ENCODE results near the gene SLC17A9.

The SLC17A9 gene

DNA sequence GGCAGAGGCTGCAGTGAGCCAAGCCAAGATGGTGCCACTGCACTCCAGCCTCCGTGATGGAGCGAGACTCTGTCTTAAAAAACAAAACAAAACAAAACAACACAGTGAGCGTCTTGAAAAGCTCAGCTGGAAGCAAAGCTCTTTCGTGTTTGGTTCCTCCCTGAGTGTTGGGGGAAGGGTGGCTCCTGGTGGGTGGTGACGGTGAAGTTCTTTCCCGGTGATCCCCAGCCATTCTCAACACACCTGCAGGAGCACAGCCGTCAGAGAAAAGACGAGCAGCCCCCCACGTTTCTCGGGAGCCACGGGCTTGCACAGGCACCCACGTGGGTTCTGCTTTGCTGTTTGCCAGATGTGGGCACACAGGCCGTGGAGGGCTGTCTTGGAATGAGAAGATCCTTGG lies 51.0 kb downstream of the SLC17A9 start:
- no peaks in the 10 kb centered on the region for H3K9me3 ChIP-seq (ENCODE audit: control insufficient read depth in 2 of 2, low read length in 2 of 2)
- no peak overlapping the region for H3K4me3 ChIP-seq (ENCODE audit: low read length in 2 of 2)
- H3K27me3 ChIP-seq (ENCODE audit: control insufficient read depth in 2 of 2, insufficient read depth in 2 of 2, low read length in 2 of 2), result peaks cover 31 to 59% of the 10 kb centered on the region in 2 donors

DNA sequence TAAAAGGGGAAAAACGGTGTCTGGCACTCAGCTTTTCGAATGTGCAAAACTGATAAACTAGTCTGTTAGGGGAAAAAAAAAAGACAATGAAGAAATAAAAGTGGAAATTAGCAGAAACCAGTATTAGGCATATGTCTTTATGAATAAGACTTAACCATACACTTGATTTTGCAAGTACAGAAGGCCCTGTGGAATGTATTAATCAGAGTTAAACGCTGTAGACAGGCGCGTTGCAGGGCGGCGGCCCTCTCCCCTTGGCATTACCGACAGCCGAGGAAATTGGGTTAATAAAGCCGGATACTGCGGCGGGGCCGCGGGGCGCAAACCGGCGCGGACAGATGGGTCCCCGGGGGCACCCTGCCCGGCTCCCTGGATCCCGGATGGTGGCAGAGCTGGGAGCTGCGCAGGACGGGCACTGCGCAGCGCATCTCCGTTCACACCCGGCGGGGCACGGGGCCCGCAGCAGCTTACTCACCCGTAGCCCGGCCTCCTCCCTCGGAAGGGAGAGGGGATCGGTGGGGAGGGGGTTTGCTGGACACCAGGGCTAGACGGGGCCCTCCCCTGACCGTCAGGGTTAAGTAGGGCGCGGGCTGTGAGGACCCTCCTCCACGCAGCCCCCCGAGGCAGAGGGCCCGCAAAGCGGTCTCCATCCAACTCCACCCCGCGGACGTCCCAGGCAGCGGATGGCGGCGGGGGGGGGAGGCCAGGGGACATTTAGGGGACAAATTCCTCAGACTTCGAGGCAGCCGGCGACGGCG lies 52.3 kb downstream of the SLC17A9 start:
- no peaks in the 10 kb centered on the region for H3K9me3 ChIP-seq (ENCODE audit: control insufficient read depth in 2 of 2, low read length in 2 of 2)
- no peak overlapping the region for H3K9ac ChIP-seq (ENCODE audit: low read depth in 1 of 2, low read length in 2 of 2)
- H3K27ac ChIP-seq (ENCODE audit: low read depth in 2 of 2, low read length in 2 of 2), result no peak overlapping the region
- peaks cover 36 to 66% of the 10 kb centered on the region in 2 donors for H3K27me3 ChIP-seq (ENCODE audit: control insufficient read depth in 2 of 2, insufficient read depth in 2 of 2, low read length in 2 of 2)
- H3K4me1 ChIP-seq (ENCODE audit: control insufficient read depth in 2 of 2, insufficient read depth in 2 of 2, low read length in 2 of 2), result peaks cover 7 to 9% of the 10 kb centered on the region in 2 donors
- H3K36me3 ChIP-seq (ENCODE audit: control insufficient read depth in 2 of 2, insufficient read depth in 2 of 2, low read length in 2 of 2), result no peaks in the 10 kb centered on the region
- no peak overlapping the region for H3K4me3 ChIP-seq (ENCODE audit: low read length in 2 of 2)

More for the DNA sequence above, 51.0 kb downstream of the SLC17A9 start:
- Histone ChIP-seq H3K36me3 (ENCODE audit: control insufficient read depth in 2 of 2, insufficient read depth in 2 of 2, low read length in 2 of 2) (no peaks in the 10 kb centered on the region), H3K9ac (ENCODE audit: low read depth in 1 of 2, low read length in 2 of 2) (no peak overlapping the region), H3K27ac (ENCODE audit: low read depth in 2 of 2, low read length in 2 of 2) (no peak overlapping the region), H3K4me1 (ENCODE audit: control insufficient read depth in 2 of 2, insufficient read depth in 2 of 2, low read length in 2 of 2) (no peaks in the 10 kb centered on the region)

DNA sequence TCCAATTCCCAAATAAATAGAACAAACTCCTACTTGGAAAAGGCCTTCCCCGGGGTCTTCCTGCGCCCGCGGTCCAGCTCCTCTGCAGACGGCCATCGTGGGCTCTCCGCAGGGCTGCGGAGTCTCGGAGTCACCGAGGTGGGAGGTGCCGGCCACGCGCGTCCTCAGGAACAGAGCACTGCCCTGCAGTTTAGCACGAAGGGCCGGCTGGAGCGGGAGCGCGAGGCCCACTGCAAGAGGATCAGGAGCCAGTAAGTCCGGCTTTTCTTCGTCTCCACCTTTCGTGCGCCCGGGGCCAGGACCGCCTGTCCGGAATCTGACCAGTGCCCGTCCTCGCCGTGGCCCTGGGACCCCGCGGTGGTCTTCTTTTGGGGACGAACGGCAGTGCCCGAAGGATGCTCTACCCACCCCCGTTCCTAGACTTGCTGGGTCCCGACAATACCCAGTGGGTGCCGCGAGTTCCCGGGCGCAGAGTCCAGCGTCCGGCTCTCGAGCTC lies 52.9 kb downstream of the SLC17A9 start:
- Histone ChIP-seq H3K4me3 (ENCODE audit: low read length in 2 of 2) (no peak overlapping the region), H3K9me3 (ENCODE audit: control insufficient read depth in 2 of 2, low read length in 2 of 2) (no peaks in the 10 kb centered on the region), H3K36me3 (ENCODE audit: control insufficient read depth in 2 of 2, insufficient read depth in 2 of 2, low read length in 2 of 2) (no peaks in the 10 kb centered on the region), H3K27ac (ENCODE audit: low read depth in 2 of 2, low read length in 2 of 2) (no peak overlapping the region), H3K27me3 (ENCODE audit: control insufficient read depth in 2 of 2, insufficient read depth in 2 of 2, low read length in 2 of 2) (peaks cover 32 to 68% of the 10 kb centered on the region in 2 donors), H3K9ac (ENCODE audit: low read depth in 1 of 2, low read length in 2 of 2) (no peak overlapping the region), H3K4me1 (ENCODE audit: control insufficient read depth in 2 of 2, insufficient read depth in 2 of 2, low read length in 2 of 2) (peaks cover 7 to 9% of the 10 kb centered on the region in 2 donors)

DNA sequence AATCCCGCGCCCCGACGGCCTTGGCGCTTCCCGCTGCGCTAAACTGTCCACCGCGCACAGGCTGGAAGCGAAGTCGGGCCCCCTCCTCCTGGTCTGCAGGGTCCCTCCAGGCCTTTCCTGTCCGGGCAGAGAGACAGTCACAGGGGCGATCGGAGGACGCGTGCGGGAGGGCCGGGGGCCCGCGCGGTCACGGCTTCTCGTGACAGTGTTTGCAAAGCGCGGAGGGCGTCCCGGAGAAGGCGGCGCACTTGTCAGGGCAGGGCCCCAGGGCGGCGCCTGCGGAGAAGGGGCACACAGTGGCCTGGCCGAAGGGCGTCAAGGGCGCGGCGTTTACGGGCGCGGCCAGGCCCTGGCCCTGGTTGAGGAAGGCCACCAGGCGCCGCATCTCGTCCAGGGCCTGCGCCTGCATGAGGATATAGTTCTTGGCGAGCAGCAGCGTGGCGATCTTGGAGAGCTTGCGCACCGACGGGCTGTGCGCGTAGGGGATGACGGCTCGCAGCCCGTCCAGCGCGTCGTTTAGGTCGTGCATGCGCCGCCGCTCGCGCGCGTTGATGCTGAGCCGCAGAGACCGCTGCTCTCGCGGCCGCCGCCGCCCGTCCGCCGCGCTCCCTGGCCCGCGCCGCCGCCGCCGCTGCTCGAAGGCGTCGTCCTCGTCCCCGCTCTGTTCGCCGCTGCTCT lies 53.5 kb downstream of the SLC17A9 start:
- H3K9me3 ChIP-seq (ENCODE audit: control insufficient read depth in 2 of 2, low read length in 2 of 2), result no peaks in the 10 kb centered on the region
- no peak overlapping the region for H3K27ac ChIP-seq (ENCODE audit: low read depth in 2 of 2, low read length in 2 of 2)
- no peak overlapping the region for H3K4me3 ChIP-seq (ENCODE audit: low read length in 2 of 2)
- peaks cover 7 to 9% of the 10 kb centered on the region in 2 donors for H3K4me1 ChIP-seq (ENCODE audit: control insufficient read depth in 2 of 2, insufficient read depth in 2 of 2, low read length in 2 of 2)
- no peaks in the 10 kb centered on the region for H3K36me3 ChIP-seq (ENCODE audit: control insufficient read depth in 2 of 2, insufficient read depth in 2 of 2, low read length in 2 of 2)
- no peak overlapping the region for H3K9ac ChIP-seq (ENCODE audit: low read depth in 1 of 2, low read length in 2 of 2)
- peaks cover 33 to 68% of the 10 kb centered on the region in 2 donors for H3K27me3 ChIP-seq (ENCODE audit: control insufficient read depth in 2 of 2, insufficient read depth in 2 of 2, low read length in 2 of 2)

DNA sequence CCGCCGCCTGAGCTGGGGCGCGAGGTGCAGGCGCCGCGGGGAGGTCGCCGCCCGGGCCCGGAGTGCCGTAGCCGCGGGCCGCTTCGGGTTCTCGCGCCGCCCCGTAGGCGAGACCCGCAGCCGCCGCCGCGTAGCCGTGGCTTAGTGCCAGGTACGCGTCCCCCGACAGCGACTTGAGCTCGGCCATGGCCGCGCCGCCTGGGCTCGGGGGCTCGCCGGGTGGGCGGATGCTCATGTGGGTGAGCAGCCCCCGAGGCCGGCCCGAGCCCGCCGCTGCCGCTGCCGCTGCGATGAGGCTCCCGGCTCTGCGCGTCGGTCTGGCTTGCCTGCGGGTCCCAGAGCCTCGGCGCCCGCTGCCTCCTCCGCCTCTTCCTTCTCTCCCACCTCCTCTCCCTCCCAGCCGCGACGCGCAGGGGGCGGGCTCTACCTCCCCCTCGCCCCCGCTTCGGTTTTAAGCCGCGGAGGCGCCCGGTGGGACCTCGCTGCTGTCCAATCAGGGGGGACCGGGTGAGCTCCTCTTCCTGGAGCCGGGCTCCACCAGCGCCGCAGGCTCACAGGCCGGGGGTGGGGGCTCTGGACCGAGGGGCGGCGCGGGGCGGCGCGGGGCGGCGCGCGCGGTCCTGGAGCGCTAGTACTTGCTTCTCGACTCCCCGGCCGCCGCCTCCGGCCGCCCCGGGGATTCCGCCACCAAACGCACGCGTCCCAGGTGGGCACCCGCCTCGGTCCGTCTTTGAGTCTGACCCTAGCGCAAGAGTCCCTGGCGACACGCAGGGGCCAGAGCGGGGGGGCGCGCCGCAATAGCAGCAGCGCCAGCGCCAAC lies 54.2 kb downstream of the SLC17A9 start, which contains the start of gene BHLHE23:
Gene BHLHE23, minus strand, starts transcription at position 425 of the 820 bp plus-strand sequence. Its CDS starts 190 bp downstream, at position 235.
- no peak within 1 kb of the TSS for H3K4me3 ChIP-seq (ENCODE audit: low read length in 2 of 2)

DNA sequence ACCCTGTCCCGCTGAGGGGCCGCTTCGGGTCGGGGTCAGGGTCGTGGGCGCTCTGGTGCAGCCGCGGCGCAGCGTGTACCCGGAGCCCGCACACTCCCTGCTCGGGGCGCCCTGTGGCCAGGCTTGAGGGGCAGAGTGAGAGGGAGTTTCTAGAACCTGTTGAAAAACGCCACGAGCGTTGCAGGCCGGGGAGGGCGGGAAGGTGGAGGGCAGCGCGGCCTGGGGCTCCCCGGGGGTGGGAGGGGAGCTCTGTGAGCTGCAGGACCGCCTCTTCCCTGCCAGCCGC lies 54.8 kb downstream of the SLC17A9 start:
- Histone ChIP-seq H3K36me3 (ENCODE audit: control insufficient read depth in 2 of 2, insufficient read depth in 2 of 2, low read length in 2 of 2) (no peaks in the 10 kb centered on the region), H3K27me3 (ENCODE audit: control insufficient read depth in 2 of 2, insufficient read depth in 2 of 2, low read length in 2 of 2) (peaks cover 39 to 78% of the 10 kb centered on the region in 2 donors), H3K9ac (ENCODE audit: low read depth in 1 of 2, low read length in 2 of 2) (no peak overlapping the region), H3K4me3 (ENCODE audit: low read length in 2 of 2) (no peak overlapping the region), H3K9me3 (ENCODE audit: control insufficient read depth in 2 of 2, low read length in 2 of 2) (no peaks in the 10 kb centered on the region), H3K27ac (ENCODE audit: low read depth in 2 of 2, low read length in 2 of 2) (no peak overlapping the region), H3K4me1 (ENCODE audit: control insufficient read depth in 2 of 2, insufficient read depth in 2 of 2, low read length in 2 of 2) (peaks cover 7 to 9% of the 10 kb centered on the region in 2 donors)

More for the DNA sequence above, 54.2 kb downstream of the SLC17A9 start, which contains the start of gene BHLHE23:
- Histone ChIP-seq H3K4me1 (ENCODE audit: control insufficient read depth in 2 of 2, insufficient read depth in 2 of 2, low read length in 2 of 2) (peaks cover 7 to 9% of the 10 kb centered on the region in 2 donors), H3K9ac (ENCODE audit: low read depth in 1 of 2, low read length in 2 of 2) (no peak within 1 kb of the TSS), H3K27me3 (ENCODE audit: control insufficient read depth in 2 of 2, insufficient read depth in 2 of 2, low read length in 2 of 2) (peaks cover 37 to 75% of the 10 kb centered on the region in 2 donors), H3K9me3 (ENCODE audit: control insufficient read depth in 2 of 2, low read length in 2 of 2) (no peaks in the 10 kb centered on the region), H3K36me3 (ENCODE audit: control insufficient read depth in 2 of 2, insufficient read depth in 2 of 2, low read length in 2 of 2) (no peaks in the 10 kb centered on the region), H3K27ac (ENCODE audit: low read depth in 2 of 2, low read length in 2 of 2) (no peak within 1 kb of the TSS)

DNA sequence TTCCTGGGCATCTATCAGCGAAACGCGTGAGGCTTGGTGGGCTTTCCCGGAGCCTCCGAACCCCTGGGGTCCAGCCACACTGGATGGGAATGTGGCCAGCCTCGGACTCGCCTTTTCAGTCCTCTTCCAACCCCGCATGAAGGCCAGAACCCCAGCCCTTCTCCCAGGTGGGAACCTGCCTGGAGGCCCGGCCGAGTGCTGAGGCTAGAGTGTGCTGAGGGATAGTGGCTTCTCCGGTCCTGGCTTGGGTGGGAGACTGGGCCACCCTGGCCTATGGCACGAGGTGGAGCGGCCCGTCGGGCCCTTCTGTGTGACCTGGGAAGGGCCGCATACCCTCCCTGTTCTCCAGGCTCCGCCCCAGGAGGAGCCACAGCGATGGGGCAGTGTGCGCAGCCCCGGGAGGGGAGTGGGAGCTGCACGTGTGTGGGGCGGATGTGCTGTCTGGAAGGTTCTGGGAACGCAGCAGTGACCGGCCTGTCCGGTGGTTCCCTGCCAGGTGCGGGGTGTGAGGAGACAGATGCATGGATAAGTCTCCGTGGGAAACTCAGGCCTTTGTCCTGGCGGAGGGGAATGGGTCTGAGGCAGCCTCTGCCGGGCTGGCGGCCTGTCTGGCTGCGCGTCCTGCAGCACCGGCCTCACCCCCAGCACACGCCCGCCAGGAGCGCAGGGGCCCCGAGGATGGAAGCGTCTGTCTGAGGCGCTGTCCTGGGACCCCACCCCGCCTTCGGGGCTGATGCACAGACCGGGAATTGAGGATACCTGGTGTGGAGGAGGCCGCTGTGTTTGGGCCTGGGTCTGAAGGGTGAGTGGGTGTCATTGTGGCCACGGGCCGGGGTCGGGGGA lies 55.4 kb downstream of the SLC17A9 start:
- no peaks in the 10 kb centered on the region for H3K9me3 ChIP-seq (ENCODE audit: control insufficient read depth in 2 of 2, low read length in 2 of 2)
- no peak overlapping the region for H3K9ac ChIP-seq (ENCODE audit: low read depth in 1 of 2, low read length in 2 of 2)
- H3K4me3 ChIP-seq (ENCODE audit: low read length in 2 of 2), result no peak overlapping the region
- peaks cover 39 to 76% of the 10 kb centered on the region in 2 donors for H3K27me3 ChIP-seq (ENCODE audit: control insufficient read depth in 2 of 2, insufficient read depth in 2 of 2, low read length in 2 of 2)
- H3K27ac ChIP-seq (ENCODE audit: low read depth in 2 of 2, low read length in 2 of 2), result no peak overlapping the region
- peaks cover 7 to 9% of the 10 kb centered on the region in 2 donors for H3K4me1 ChIP-seq (ENCODE audit: control insufficient read depth in 2 of 2, insufficient read depth in 2 of 2, low read length in 2 of 2)
- no peaks in the 10 kb centered on the region for H3K36me3 ChIP-seq (ENCODE audit: control insufficient read depth in 2 of 2, insufficient read depth in 2 of 2, low read length in 2 of 2)

DNA sequence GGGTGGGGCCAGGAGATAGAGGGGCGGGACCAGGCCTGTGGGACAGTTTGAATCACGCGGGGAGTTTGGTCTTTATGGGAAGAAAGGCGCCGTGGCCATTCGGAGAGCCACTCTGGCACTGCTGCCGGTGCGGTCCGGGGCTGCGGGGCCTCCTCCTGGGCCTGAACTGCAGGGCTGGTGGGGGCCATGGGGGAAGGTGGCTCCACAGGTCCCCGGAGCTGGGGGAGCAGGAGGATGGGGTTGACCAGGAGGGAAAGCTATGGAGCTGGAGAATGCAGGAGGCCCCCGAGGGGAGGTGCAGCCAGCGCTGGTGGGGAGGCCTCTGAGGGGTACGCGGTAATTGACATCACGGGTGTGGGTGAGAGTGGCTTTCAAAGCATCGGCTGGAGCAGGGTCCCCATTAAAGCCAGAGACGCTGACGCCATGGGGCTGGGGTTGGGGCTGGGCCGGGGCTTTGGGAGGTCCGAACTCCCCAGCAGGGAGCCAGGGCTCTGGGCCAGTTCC lies 56.1 kb downstream of the SLC17A9 start:
- Histone ChIP-seq H3K27ac (ENCODE audit: low read depth in 2 of 2, low read length in 2 of 2) (no peak overlapping the region), H3K4me1 (ENCODE audit: control insufficient read depth in 2 of 2, insufficient read depth in 2 of 2, low read length in 2 of 2) (peaks cover 7 to 9% of the 10 kb centered on the region in 2 donors), H3K9me3 (ENCODE audit: control insufficient read depth in 2 of 2, low read length in 2 of 2) (no peaks in the 10 kb centered on the region), H3K36me3 (ENCODE audit: control insufficient read depth in 2 of 2, insufficient read depth in 2 of 2, low read length in 2 of 2) (no peaks in the 10 kb centered on the region), H3K9ac (ENCODE audit: low read depth in 1 of 2, low read length in 2 of 2) (no peak overlapping the region), H3K27me3 (ENCODE audit: control insufficient read depth in 2 of 2, insufficient read depth in 2 of 2, low read length in 2 of 2) (peaks cover 35 to 74% of the 10 kb centered on the region in 2 donors), H3K4me3 (ENCODE audit: low read length in 2 of 2) (no peak overlapping the region)
